Suprapubic skin (tissue), 3 donors: ENCODE data around the gene TAF3.

Source experiments
- EP300 ChIP-seq: sonication (generic); formaldehyde crosslinking; IDR thresholded peaks from one replicate; pipeline ENCODE4 v1.6.1; 2017; ENCODE audit warnings: antibody characterized with exemption
- POLR2A ChIP-seq, 2 donors: fragments of 450-650 bp; IDR thresholded peaks; one replicate each; pipeline ENCODE4 v1.6.1; 2017; ENCODE audit warnings: antibody characterized with exemption in 2 of 2, mild to moderate bottlenecking in 2 of 2, moderate library complexity in 2 of 2
- TF ChIP-seq, protein P1 (sequence below), 2 donors: fragments of 200-600 bp in 1 of 2; fragments of 450-650 bp in 1 of 2; sonication (generic) in 1 of 2; IDR thresholded peaks; one replicate each; pipeline ENCODE4 v1.5.1; 2016 to 2019; ENCODE audit warnings: antibody characterized with exemption in 2 of 2, mild to moderate bottlenecking in 1 of 2, moderate library complexity in 1 of 2

DNA sequence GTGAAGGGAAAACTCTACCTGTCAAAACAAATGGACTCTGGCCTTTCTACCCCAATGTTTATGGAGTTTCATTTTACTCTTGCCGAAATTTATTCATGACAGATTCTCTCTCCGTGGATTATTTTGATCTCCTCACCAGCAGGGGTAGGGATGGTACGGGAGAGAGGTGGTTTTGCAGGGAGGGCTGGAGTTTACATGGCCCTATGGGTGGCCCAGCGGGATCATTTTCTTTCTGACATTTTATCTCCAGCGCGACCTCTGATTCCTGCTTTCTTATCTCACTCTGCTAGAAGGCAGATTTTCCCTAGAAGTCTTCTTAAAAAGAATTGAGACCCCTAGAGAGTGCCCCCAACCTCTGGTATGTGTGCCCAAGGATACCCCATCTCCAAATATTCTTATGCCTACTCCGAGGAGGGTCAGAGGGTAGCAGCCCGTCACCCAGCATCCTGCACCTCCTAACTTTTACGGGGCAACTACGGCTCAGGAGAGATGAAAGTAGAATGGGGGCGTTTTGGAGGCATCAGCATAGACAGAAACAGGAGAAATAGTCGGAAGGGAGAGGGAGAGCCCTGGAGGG lies 226.1 kb downstream of the TAF3 start:
- no peak for TF ChIP-seq EP300
- TF ChIP-seq, protein P1, sequence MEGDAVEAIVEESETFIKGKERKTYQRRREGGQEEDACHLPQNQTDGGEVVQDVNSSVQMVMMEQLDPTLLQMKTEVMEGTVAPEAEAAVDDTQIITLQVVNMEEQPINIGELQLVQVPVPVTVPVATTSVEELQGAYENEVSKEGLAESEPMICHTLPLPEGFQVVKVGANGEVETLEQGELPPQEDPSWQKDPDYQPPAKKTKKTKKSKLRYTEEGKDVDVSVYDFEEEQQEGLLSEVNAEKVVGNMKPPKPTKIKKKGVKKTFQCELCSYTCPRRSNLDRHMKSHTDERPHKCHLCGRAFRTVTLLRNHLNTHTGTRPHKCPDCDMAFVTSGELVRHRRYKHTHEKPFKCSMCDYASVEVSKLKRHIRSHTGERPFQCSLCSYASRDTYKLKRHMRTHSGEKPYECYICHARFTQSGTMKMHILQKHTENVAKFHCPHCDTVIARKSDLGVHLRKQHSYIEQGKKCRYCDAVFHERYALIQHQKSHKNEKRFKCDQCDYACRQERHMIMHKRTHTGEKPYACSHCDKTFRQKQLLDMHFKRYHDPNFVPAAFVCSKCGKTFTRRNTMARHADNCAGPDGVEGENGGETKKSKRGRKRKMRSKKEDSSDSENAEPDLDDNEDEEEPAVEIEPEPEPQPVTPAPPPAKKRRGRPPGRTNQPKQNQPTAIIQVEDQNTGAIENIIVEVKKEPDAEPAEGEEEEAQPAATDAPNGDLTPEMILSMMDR (IDR thresholded peaks at IDR 0.05): no peak
- TF ChIP-seq POLR2A (IDR thresholded peaks at IDR 0.05): no peak
